H7 (cell line): ENCODE data around the gene SALL1. TPM values are rescaled to one million over a fixed set of nuclear protein-coding genes. Genes with fewer than 3 reads are reported as not detected.

ENCODE experiments used
- DNase-seq: peaks from one replicate; pipeline ENCODE4 v3.0.0; 2012
- H3K27me3 ChIP-seq: 2 replicates; pipeline ENCODE4 v1.6.0; 2011; ENCODE audit warnings: mild to moderate bottlenecking, low read length; ENCODE audit not compliant: control insufficient read depth, insufficient read depth
- H3K36me3 ChIP-seq: replicated peaks from 2 replicates; pipeline ENCODE4 v1.5.1; 2011; ENCODE audit warnings: low read length; ENCODE audit not compliant: control insufficient read depth, insufficient read depth
- H3K4me3 ChIP-seq: 2 replicates; pipeline ENCODE4 v1.5.1; 2011; ENCODE audit warnings: low read depth, mild to moderate bottlenecking, control low read depth, low read length, moderate library complexity; ENCODE audit not compliant: insufficient read depth
- total RNA-seq: library from RNA; depleted of rRNA; stranded (reverse); fragments of >200 nt; shearing (Covaris generic); gene quantifications from 2 replicates; pipeline ENCODE4 v1.2.3, GENCODE V29; 2014

SALL1 gene
- total RNA-seq, 1 experiment from 2014 or later = 38.2 TPM

DNA sequence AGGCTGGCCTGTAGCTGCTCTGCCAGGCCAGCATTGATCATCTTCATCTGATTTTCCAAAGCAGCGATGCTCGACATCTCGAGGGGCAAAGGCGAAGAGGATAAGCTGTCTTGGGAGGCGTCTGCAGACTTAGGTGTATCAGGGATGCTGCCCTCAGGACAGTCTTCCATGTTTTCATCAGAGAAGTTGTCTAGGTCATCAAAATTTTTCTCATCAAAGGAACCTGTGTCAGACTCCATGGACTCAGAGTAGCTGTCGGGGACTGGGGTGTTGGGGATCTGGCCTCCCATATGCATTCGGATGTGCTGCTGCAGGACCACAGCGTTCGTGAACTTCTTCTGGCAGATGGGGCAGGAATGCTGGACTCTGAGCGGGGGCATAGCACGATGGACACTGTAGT lies 11.5 kb downstream of the SALL1 start:
- Histone ChIP-seq H3K4me3 (no peak overlapping the region), H3K36me3 (peaks cover 21% of the 10 kb centered on the region), H3K27me3 (no peaks in the 10 kb centered on the region; the same call in 1 of the 2 replicates)
- DNase-seq = no peak

GRCh38 chr16:51138178-51138577 lies 12.9 kb downstream of the SALL1 start:
- Histone ChIP-seq H3K36me3 (peaks cover 21% of the 10 kb centered on the region), H3K27me3 (no peaks in the 10 kb centered on the region; the same call in 1 of the 2 replicates), H3K4me3 (no peak overlapping the region)
- DNase-seq = no peak

- no peak for DNase-seq
- Histone ChIP-seq H3K4me3 (no peak overlapping the region), H3K36me3 (peaks cover 21% of the 10 kb centered on the region), H3K27me3 (no peaks in the 10 kb centered on the region; the same call in 1 of the 2 replicates)
Observed at GRCh38 chr16:51137097-51137496, 14.0 kb downstream of the SALL1 start.

DNA sequence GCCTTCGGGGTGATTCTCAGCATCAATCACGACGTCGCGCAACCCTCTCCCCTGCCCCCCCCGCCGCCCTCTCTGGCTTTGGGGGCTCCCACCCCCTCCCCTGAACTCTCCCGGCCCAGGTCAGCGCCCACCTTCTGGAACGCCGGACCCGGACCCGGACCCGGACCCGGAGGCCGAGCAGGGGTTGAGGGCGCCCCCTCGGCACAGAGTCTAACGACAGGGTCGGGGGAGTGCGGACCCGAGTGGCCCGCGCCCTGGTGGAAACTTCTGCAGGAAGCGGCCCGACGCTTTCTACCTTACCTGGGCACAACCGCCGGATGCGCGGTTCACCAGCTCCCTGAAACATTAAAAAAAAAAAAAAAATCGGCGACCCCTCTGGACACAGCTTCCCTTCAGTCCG lies 16.2 kb downstream of the SALL1 start:
- H3K4me3 ChIP-seq = peak overlapping the region; percentile 65
- H3K27me3 ChIP-seq = no peaks in the 10 kb centered on the region; the same call in 1 of the 2 replicates
- peak; percentile 80 for DNase-seq
- H3K36me3 ChIP-seq = peaks cover 11% of the 10 kb centered on the region

- no peaks in the 10 kb centered on the region; the same call in 1 of the 2 replicates for H3K27me3 ChIP-seq
- peaks cover 6% of the 10 kb centered on the region for H3K36me3 ChIP-seq
- peak overlapping the region; percentile 65 for H3K4me3 ChIP-seq
- peak; percentile 84 for DNase-seq
Observed at GRCh38 chr16:51134269-51134812, 16.7 kb downstream of the SALL1 start.

- H3K4me3 ChIP-seq = peak overlapping the region; percentile 65
- DNase-seq = no peak
- H3K27me3 ChIP-seq = no peaks in the 10 kb centered on the region; the same call in 1 of the 2 replicates
- peaks cover 3% of the 10 kb centered on the region for H3K36me3 ChIP-seq
Observed at GRCh38 chr16:51133688-51134087, 17.4 kb downstream of the SALL1 start.

DNA sequence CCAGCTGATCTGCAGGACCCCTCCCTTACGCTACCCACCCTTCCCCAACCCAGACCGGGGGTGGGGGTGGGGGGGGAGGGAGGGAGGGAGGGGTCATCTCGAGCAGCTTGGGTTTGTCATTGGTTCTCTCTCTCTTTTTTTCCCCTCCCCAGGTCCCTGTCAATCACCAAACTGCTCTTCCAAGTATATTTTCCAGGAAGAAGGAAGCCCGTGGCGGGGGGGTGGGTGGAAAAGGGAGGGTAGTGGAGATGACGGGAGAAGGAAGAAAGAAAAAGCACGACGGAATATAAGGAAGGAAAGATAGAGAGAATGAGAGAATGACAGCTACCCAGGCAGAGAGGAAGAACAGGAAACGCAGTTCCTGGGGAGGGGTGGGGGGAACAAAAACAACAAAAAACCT lies 17.9 kb downstream of the SALL1 start:
- Histone ChIP-seq H3K27me3 (no peaks in the 10 kb centered on the region; the same call in 1 of the 2 replicates), H3K4me3 (peak overlapping the region; percentile 65), H3K36me3 (no peaks in the 10 kb centered on the region; the same call in 1 of the 2 replicates)
- peak; percentile 80 for DNase-seq

- DNase-seq = no peak
- no peak overlapping the region for H3K4me3 ChIP-seq
- H3K27me3 ChIP-seq = no peaks in the 10 kb centered on the region; the same call in 1 of the 2 replicates
- no peaks in the 10 kb centered on the region; the same call in 1 of the 2 replicates for H3K36me3 ChIP-seq
Observed at GRCh38 chr16:51132490-51133115, 18.5 kb downstream of the SALL1 start.

- H3K36me3 ChIP-seq = no peaks in the 10 kb centered on the region
- DNase-seq = no peak
- H3K4me3 ChIP-seq = no peak overlapping the region
- no peaks in the 10 kb centered on the region; the same call in 1 of the 2 replicates for H3K27me3 ChIP-seq
Observed at GRCh38 chr16:51131619-51132018, 19.5 kb downstream of the SALL1 start.

GRCh38 chr16:51129105-51129504 lies 22.0 kb downstream of the SALL1 start:
- no peaks in the 10 kb centered on the region for H3K36me3 ChIP-seq
- no peak overlapping the region for H3K4me3 ChIP-seq
- DNase-seq = no peak
- H3K27me3 ChIP-seq = no peaks in the 10 kb centered on the region; the same call in 1 of the 2 replicates

GRCh38 chr16:51125992-51126391 lies 25.1 kb downstream of the SALL1 start:
- Histone ChIP-seq H3K27me3 (no peaks in the 10 kb centered on the region), H3K36me3 (no peaks in the 10 kb centered on the region), H3K4me3 (no peak overlapping the region)
- DNase-seq = no peak

DNA sequence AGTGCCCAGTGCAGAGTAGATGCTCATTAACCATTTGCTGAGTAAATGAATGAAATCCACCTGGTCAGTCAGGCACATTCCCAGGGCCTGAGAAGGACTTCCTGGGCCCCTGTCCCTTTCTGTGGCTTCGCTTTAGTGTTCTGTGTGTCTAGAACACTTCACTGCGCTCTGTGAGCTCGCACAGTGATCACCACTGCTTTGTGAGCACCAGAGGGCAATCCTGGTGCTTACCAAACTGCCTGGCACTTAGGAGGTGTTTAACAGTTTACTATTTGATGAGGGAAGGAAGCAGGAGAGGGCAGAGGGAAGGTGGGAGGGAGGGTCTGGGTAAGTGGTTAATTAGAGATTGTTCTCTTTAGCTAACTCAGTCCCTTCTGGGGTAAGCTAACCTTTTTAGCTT lies 26.2 kb downstream of the SALL1 start:
- DNase-seq = no peak
- no peak overlapping the region for H3K4me3 ChIP-seq
- H3K27me3 ChIP-seq = no peaks in the 10 kb centered on the region
- H3K36me3 ChIP-seq = no peaks in the 10 kb centered on the region

DNA sequence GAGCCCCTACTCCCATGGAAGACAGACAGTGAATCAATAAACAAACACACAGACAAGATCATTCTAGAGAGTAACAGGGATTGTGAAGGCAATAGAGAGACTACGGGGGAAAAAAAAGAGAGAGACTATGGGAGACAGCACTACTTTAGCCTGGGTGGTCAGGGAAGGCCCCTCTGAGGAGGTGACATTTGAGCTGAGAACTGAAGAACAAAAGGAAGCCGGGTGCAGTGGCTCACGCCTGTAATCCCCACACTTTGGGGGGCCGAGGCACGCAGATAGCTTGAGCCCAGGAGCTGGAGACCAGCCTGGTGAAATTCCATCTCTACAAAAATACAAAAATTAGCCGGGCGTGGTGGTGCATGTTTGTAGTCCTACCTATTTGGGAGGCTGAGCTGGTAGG lies 29.2 kb downstream of the SALL1 start:
- Histone ChIP-seq H3K36me3 (no peaks in the 10 kb centered on the region), H3K27me3 (no peaks in the 10 kb centered on the region), H3K4me3 (no peak overlapping the region)
- no peak for DNase-seq

DNA sequence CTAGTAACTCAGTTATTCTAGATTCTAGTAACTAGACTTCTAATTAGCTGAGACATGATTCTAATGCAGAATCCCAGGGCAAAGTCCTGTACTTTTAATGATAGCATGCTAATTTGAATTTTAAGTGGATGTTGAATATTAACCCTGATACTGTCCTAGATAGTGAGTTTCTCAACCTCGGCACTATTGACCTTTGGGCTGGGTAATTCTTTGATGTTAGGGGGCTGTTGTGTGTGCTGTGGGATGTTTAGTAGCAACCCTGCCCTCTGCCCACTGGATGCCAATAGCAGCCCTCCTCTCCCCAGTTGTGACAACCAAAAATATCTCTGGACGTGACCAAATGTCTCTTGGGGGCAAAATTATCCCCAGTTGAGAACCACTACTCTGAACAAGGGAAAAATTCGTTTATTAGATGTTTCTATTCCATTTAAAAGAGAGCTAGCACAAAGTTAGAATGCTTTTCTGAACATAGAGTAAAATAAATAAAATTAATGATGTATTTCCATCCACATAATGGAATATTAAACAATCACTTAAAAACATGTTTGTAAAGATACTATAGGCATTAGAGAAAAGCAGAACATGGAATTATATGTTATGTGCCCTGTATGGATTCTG lies 30.2 kb downstream of the SALL1 start:
- H3K27me3 ChIP-seq = no peaks in the 10 kb centered on the region
- DNase-seq = no peak
- H3K4me3 ChIP-seq = no peak overlapping the region
- H3K36me3 ChIP-seq = no peaks in the 10 kb centered on the region
